Right lobe of liver (tissue), 4 donors: ENCODE measurements around the gene MAPK4.

ENCODE experiments used
- POLR2A ChIP-seq: fragments of 450-650 bp; IDR thresholded peaks from one replicate; pipeline ENCODE4 v1.6.1; 2017; ENCODE audit warnings: antibody characterized with exemption, mild to moderate bottlenecking
- TF ChIP-seq, protein P1 (sequence below), 4 donors: fragments of 200-600 bp in 3 of 4; fragments of 450-650 bp in 1 of 4; IDR thresholded peaks; one replicate each; pipeline versions ENCODE4 v1.5.1 to v1.8.0; 2016 to 2022; ENCODE audit warnings: antibody characterized with exemption in 4 of 4, mild to moderate bottlenecking in 2 of 4
- donor health status: DM: no; HTN: no; CAD: no.
- donor health status: DM: no; HTN: no; CAD: no.
- donor health status: DM: no; HTN: yes; CAD: no.

DNA sequence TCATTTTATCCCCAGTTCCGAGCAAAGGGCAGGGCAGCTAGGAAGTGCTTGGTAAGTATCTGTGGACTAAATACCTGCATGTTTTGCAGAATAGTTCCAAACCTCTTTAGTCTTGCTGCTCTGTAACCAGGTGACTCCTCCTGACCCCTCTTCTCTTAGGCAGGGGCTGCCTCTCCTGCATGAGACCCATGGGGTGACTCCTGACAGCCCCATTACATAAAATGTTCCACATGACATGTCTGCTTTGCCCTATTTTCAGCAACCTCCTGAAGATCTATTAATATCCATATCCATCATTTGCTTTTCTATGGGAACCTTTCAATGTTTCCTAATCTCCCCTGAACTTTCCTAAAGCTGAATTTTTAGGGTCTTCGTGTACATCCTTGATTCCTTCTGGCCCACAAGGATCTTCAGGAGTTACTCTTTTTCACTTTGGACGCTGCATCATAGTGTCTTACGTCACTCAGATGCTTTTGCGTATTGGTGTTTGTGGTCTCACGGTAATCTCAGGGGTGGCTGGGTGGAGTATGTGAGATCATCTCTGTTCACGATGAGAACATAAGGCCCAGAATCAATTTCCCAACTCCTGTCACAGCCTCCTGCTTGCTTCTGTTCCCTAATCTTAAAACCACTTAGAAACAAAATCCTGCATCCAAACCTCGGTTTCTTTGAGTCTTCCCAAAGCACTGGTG is 76.6 kb downstream of the MAPK4 start:
- TF ChIP-seq, protein P1, sequence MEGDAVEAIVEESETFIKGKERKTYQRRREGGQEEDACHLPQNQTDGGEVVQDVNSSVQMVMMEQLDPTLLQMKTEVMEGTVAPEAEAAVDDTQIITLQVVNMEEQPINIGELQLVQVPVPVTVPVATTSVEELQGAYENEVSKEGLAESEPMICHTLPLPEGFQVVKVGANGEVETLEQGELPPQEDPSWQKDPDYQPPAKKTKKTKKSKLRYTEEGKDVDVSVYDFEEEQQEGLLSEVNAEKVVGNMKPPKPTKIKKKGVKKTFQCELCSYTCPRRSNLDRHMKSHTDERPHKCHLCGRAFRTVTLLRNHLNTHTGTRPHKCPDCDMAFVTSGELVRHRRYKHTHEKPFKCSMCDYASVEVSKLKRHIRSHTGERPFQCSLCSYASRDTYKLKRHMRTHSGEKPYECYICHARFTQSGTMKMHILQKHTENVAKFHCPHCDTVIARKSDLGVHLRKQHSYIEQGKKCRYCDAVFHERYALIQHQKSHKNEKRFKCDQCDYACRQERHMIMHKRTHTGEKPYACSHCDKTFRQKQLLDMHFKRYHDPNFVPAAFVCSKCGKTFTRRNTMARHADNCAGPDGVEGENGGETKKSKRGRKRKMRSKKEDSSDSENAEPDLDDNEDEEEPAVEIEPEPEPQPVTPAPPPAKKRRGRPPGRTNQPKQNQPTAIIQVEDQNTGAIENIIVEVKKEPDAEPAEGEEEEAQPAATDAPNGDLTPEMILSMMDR (IDR thresholded peaks at IDR 0.05) = no peak
- no peak for TF ChIP-seq POLR2A
